ENCODE data around the gene DNM1L. TPM values are rescaled to one million over a fixed set of nuclear protein-coding genes. Genes with fewer than 3 reads are reported as not detected.
A peak's percentile ranks its signal among the peaks of the same experiment; 100 is the strongest.

Gene DNM1L
- polyA plus RNA-seq, 3 donors, result 23.6 to 45.6 (median 31.5) TPM

GRCh38 chr12:32671930-32672780 is 6.9 kb upstream of the DNM1L start:
- H3K9me3 ChIP-seq (replicated peaks in 1 of 2; ENCODE audit: control insufficient read depth in 1 of 2, insufficient read depth in 1 of 2, low read length in 2 of 2), result peaks cover 15 to 16% of the 10 kb centered on the region in 2 donors
- H4K20me1 ChIP-seq (ENCODE audit: insufficient read depth, low read length), result no peaks in the 10 kb centered on the region
- H3K79me2 ChIP-seq (ENCODE audit: insufficient read depth, low read length), result no peaks in the 10 kb centered on the region
- H3K27me3 ChIP-seq (ENCODE audit: control insufficient read depth in 2 of 2, insufficient read depth in 2 of 2, low read length in 2 of 2), result no peaks in the 10 kb centered on the region
- WGBS (ENCODE audit: insufficient coverage), result no CpG with 5 or more reads among the region's 11 CpGs
- peaks cover 0 to 3% of the 10 kb centered on the region in 2 donors for H3K36me3 Mint-ChIP-seq
- H3K27me3 Mint-ChIP-seq (ENCODE audit: low read depth in 3 of 3), result peaks cover 0 to 2% (median 0%) of the 10 kb centered on the region in 3 donors
- peaks cover 7 to 28% (median 21%) of the 10 kb centered on the region in 7 donors for H3K9me3 Mint-ChIP-seq
- DNase-seq, result peak; percentile 12 to 32 (median 26)
- no peak overlapping the region for H3K27ac Mint-ChIP-seq
- no peak overlapping the region for H3K4me3 ChIP-seq (replicated peaks in 1 of 3; ENCODE audit: low read depth in 2 of 3, low read length in 3 of 3)
- peak; percentile 29 for TF ChIP-seq CTCF (IDR thresholded peaks at IDR 0.05)
- H3K4me1 Mint-ChIP-seq, result peaks cover 19% of the 10 kb centered on the region
- H3K4me2 ChIP-seq (replicated peaks; ENCODE audit: extremely low read depth, low read length, poor library complexity, severe bottlenecking), result no peak overlapping the region
- no peak overlapping the region for H3K27ac ChIP-seq (ENCODE audit: low read depth in 1 of 2, low read length in 2 of 2)
- no peak overlapping the region for H3K9ac ChIP-seq (ENCODE audit: insufficient read depth, low read length, poor library complexity, severe bottlenecking)
- no peak overlapping the region for H2AFZ ChIP-seq (ENCODE audit: insufficient read depth, low read depth, low read length, poor library complexity, severe bottlenecking)
- intact Hi-C loops (cut with micrococcal nuclease), result loop anchor here (10.0 kb wide), 2 partner anchors 217 to 307 kb away; no protein-coding TSS in a partner anchor
- no peak overlapping the region for H3K4me3 Mint-ChIP-seq
- peaks cover 19 to 20% of the 10 kb centered on the region in 2 donors for H3K4me1 ChIP-seq (ENCODE audit: control insufficient read depth in 1 of 2, insufficient read depth in 2 of 2, low read length in 2 of 2)
- H3K36me3 ChIP-seq (replicated peaks in 1 of 2; ENCODE audit: control insufficient read depth in 1 of 2, insufficient read depth in 2 of 2, low read length in 2 of 2), result no peaks in the 10 kb centered on the region

- WGBS (ENCODE audit: insufficient coverage), result 1% methylated on average over 10 of the region's 14 CpGs
- Mint-ChIP-seq H3K4me1 (peaks cover 30% of the 10 kb centered on the region), H3K9me3 (peaks cover 0 to 1% (median 0%) of the 10 kb centered on the region in 7 donors), H3K27me3 (ENCODE audit: low read depth in 3 of 3) (peaks cover 0 to 1% (median 0%) of the 10 kb centered on the region in 3 donors), H3K27ac (peak overlapping the region; percentile 85 to 93 (median 92)), H3K36me3 (peaks cover 5 to 12% of the 10 kb centered on the region in 2 donors), H3K4me3 (peak overlapping the region; percentile 85 to 91)
- Histone ChIP-seq H2AFZ (ENCODE audit: insufficient read depth, low read depth, low read length, poor library complexity, severe bottlenecking) (peak overlapping the region; percentile 87), H3K27me3 (ENCODE audit: control insufficient read depth in 2 of 2, insufficient read depth in 2 of 2, low read length in 2 of 2) (no peaks in the 10 kb centered on the region), H3K4me1 (ENCODE audit: control insufficient read depth in 1 of 2, insufficient read depth in 2 of 2, low read length in 2 of 2) (peaks cover 25 to 28% of the 10 kb centered on the region in 2 donors), H3K4me2 (replicated peaks; ENCODE audit: extremely low read depth, low read length, poor library complexity, severe bottlenecking) (peak overlapping the region; percentile 90), H3K79me2 (ENCODE audit: insufficient read depth, low read length) (peaks cover 53% of the 10 kb centered on the region), H3K9me3 (replicated peaks in 1 of 2; ENCODE audit: control insufficient read depth in 1 of 2, insufficient read depth in 1 of 2, low read length in 2 of 2) (no peaks in the 10 kb centered on the region), H3K4me3 (replicated peaks in 1 of 3; ENCODE audit: low read depth in 2 of 3, low read length in 3 of 3) (peak overlapping the region; percentile 80 to 86 (median 83)), H4K20me1 (ENCODE audit: insufficient read depth, low read length) (peaks cover 2% of the 10 kb centered on the region), H3K27ac (ENCODE audit: low read depth in 1 of 2, low read length in 2 of 2) (peak overlapping the region; percentile 88 to 93), H3K9ac (ENCODE audit: insufficient read depth, low read length, poor library complexity, severe bottlenecking) (peak overlapping the region; percentile 83), H3K36me3 (replicated peaks in 1 of 2; ENCODE audit: control insufficient read depth in 1 of 2, insufficient read depth in 2 of 2, low read length in 2 of 2) (peaks cover 10% of the 10 kb centered on the region in 2 donors)
- TF ChIP-seq CTCF (IDR thresholded peaks at IDR 0.05), result no peak
- intact Hi-C loops (cut with micrococcal nuclease), result loop anchor here (10.0 kb wide), 3 partner anchors 225 to 1025 kb away; partner anchors contain the start of gene ETFBKMT (in 1 of the 2)
- no peak for DNase-seq
Measured at GRCh38 chr12:32679920-32680237, 778 bp downstream of the DNM1L start.

Data from CD14-positive monocyte (primary cell).